Naive B cell (primary cell): ENCODE measurements around the gene SNN. TPM values are rescaled to one million over a fixed set of nuclear protein-coding genes. Genes with fewer than 3 reads are reported as not detected.

Source experiments
- ATAC-seq, 2 donors: fragments of 150-1000 bp; cut with Tn5 transposase; 2 replicates each; pipeline ENCODE4 v1.10.0; 2021; ENCODE audit warnings: low read depth in 2 of 2, mild to moderate bottlenecking in 2 of 2, moderate library complexity in 2 of 2
- DNase-seq: peaks from one replicate; pipeline ENCODE4 v3.0.0; 2022
- H3K27ac Mint-ChIP-seq, 6 donors: one replicate each; pipeline ENCODE4 v1.8.0; 2020 to 2022; ENCODE audit warnings: mild to moderate bottlenecking in 6 of 6, mixed read lengths in 6 of 6, moderate library complexity in 5 of 6, inconsistent platforms in 2 of 6
- H3K27me3 Mint-ChIP-seq, 3 donors: one replicate each; pipeline ENCODE4 v1.8.0; 2021 to 2022; ENCODE audit warnings: mixed read lengths in 3 of 3, mild to moderate bottlenecking in 1 of 3
- H3K36me3 Mint-ChIP-seq, 2 donors: one replicate each; pipeline ENCODE4 v1.8.0; 2020 to 2022; ENCODE audit warnings: mixed read lengths in 2 of 2, inconsistent platforms in 1 of 2, mild to moderate bottlenecking in 1 of 2
- H3K4me1 Mint-ChIP-seq, 3 donors: one replicate each; pipeline ENCODE4 v1.8.0; 2020 to 2022; ENCODE audit warnings: mixed read lengths in 3 of 3, inconsistent platforms in 1 of 3, mild to moderate bottlenecking in 1 of 3, moderate library complexity in 1 of 3
- H3K4me3 Mint-ChIP-seq, 8 donors: one replicate each; pipeline ENCODE4 v1.8.0; 2020 to 2022; ENCODE audit warnings: mild to moderate bottlenecking in 8 of 8, mixed read lengths in 8 of 8, moderate library complexity in 8 of 8, inconsistent platforms in 2 of 8
- H3K9me3 Mint-ChIP-seq, 7 donors: one replicate each; pipeline ENCODE4 v1.8.0; 2020 to 2022; ENCODE audit warnings: mixed read lengths in 7 of 7, mild to moderate bottlenecking in 5 of 7, inconsistent platforms in 2 of 7, moderate library complexity in 1 of 7
- polyA plus RNA-seq, 6 donors: library from polyadenylated mRNA; unstranded; fragments of 300-500 nt; fragmentation: Illumina TruSeq; gene quantifications; one replicate each; pipeline ENCODE4 v1.2.3, GENCODE V29; 2021; ENCODE audit warnings: low read depth in 6 of 6

The SNN gene
- polyA plus RNA-seq, 6 donors from 2014 or later = 53.0 to 82.7 (median 67.7) TPM

GRCh38 chr16:11712122-11712521 lies 43.9 kb downstream of the SNN start:
- Mint-ChIP-seq H3K36me3 (no peaks in the 10 kb centered on the region), H3K27ac (peak overlapping the region in 3 of 6 donors; percentile 57 to 87 (median 62))

GRCh38 chr16:11715246-11715947 lies 47.1 kb downstream of the SNN start:
- DNase-seq (no peak), ATAC-seq (no peak)
- H3K27me3 Mint-ChIP-seq = no peaks in the 10 kb centered on the region
- peaks cover 11 to 30% (median 16%) of the 10 kb centered on the region in 3 donors for H3K4me1 Mint-ChIP-seq
- peaks cover 8 to 9% of the 10 kb centered on the region in 2 donors for H3K36me3 Mint-ChIP-seq
- H3K27ac Mint-ChIP-seq = no peak overlapping the region
- no peak overlapping the region for H3K4me3 Mint-ChIP-seq
- H3K9me3 Mint-ChIP-seq = no peaks in the 10 kb centered on the region

More at GRCh38 chr16:11712122-11712521, 43.9 kb downstream of the SNN start:
- no peak for DNase-seq
- no peaks in the 10 kb centered on the region for H3K27me3 Mint-ChIP-seq
- ATAC-seq = no peak
- peaks cover 4 to 21% (median 20%) of the 10 kb centered on the region in 3 donors for H3K4me1 Mint-ChIP-seq
- H3K9me3 Mint-ChIP-seq = no peaks in the 10 kb centered on the region
- no peak overlapping the region for H3K4me3 Mint-ChIP-seq

- no peak overlapping the region for H3K4me3 Mint-ChIP-seq
- H3K27ac Mint-ChIP-seq = peak overlapping the region in 1 of 6 donors; percentile 47
- H3K36me3 Mint-ChIP-seq = peaks cover 8 to 9% of the 10 kb centered on the region in 2 donors
- no peaks in the 10 kb centered on the region for H3K27me3 Mint-ChIP-seq
- ATAC-seq (no peak), DNase-seq (no peak)
- H3K4me1 Mint-ChIP-seq = peaks cover 11 to 23% (median 14%) of the 10 kb centered on the region in 3 donors
- no peaks in the 10 kb centered on the region for H3K9me3 Mint-ChIP-seq
These were observed 48.1 kb downstream of the SNN start for GRCh38 chr16:11716336-11716735.

- Mint-ChIP-seq H3K4me1 (peaks cover 7 to 32% (median 14%) of the 10 kb centered on the region in 3 donors), H3K36me3 (peaks cover 12 to 17% of the 10 kb centered on the region in 2 donors), H3K27ac (peak overlapping the region in 4 of 6 donors; percentile 33 to 86 (median 62)), H3K27me3 (no peaks in the 10 kb centered on the region), H3K4me3 (peak overlapping the region in 2 of 8 donors; percentile 15 to 42), H3K9me3 (no peaks in the 10 kb centered on the region)
- no peak for DNase-seq
- ATAC-seq = no peak
These were observed 49.6 kb downstream of the SNN start for GRCh38 chr16:11717811-11718210.

- H3K9me3 Mint-ChIP-seq = no peaks in the 10 kb centered on the region
- peaks cover 11 to 32% (median 14%) of the 10 kb centered on the region in 3 donors for H3K4me1 Mint-ChIP-seq
- ATAC-seq (no peak), DNase-seq (no peak)
- H3K27me3 Mint-ChIP-seq = no peaks in the 10 kb centered on the region
- H3K36me3 Mint-ChIP-seq = peaks cover 12 to 17% of the 10 kb centered on the region in 2 donors
- H3K4me3 Mint-ChIP-seq = no peak overlapping the region
- no peak overlapping the region for H3K27ac Mint-ChIP-seq
These were observed 50.9 kb downstream of the SNN start for GRCh38 chr16:11719171-11719570.

GRCh38 chr16:11719762-11720161 lies 51.5 kb downstream of the SNN start:
- ATAC-seq = no peak
- Mint-ChIP-seq H3K36me3 (peaks cover 12 to 17% of the 10 kb centered on the region in 2 donors), H3K27me3 (no peaks in the 10 kb centered on the region), H3K4me3 (no peak overlapping the region), H3K4me1 (peaks cover 8 to 26% (median 11%) of the 10 kb centered on the region in 3 donors), H3K27ac (peak overlapping the region in 1 of 6 donors; percentile 16), H3K9me3 (no peaks in the 10 kb centered on the region)
- DNase-seq = no peak

GRCh38 chr16:11721781-11722467 lies 53.7 kb downstream of the SNN start:
- Mint-ChIP-seq H3K36me3 (peaks cover 12 to 17% of the 10 kb centered on the region in 2 donors), H3K27ac (peak overlapping the region in 4 of 6 donors; percentile 1 to 78 (median 23)), H3K4me3 (peak overlapping the region in 1 of 8 donors; percentile 10), H3K9me3 (no peaks in the 10 kb centered on the region), H3K27me3 (no peaks in the 10 kb centered on the region), H3K4me1 (peaks cover 6 to 24% (median 11%) of the 10 kb centered on the region in 3 donors)
- DNase-seq (no peak), ATAC-seq (no peak)

- no peak overlapping the region for H3K4me3 Mint-ChIP-seq
- no peak for DNase-seq
- H3K27me3 Mint-ChIP-seq = no peaks in the 10 kb centered on the region
- peak overlapping the region in 2 of 6 donors; percentile 3 to 78 for H3K27ac Mint-ChIP-seq
- no peak for ATAC-seq
- H3K36me3 Mint-ChIP-seq = peaks cover 12 to 17% of the 10 kb centered on the region in 2 donors
- H3K9me3 Mint-ChIP-seq = no peaks in the 10 kb centered on the region
- peaks cover 6 to 24% (median 11%) of the 10 kb centered on the region in 3 donors for H3K4me1 Mint-ChIP-seq
These were observed 54.2 kb downstream of the SNN start for GRCh38 chr16:11722468-11722808.

GRCh38 chr16:11725457-11725856 lies 57.2 kb downstream of the SNN start:
- H3K9me3 Mint-ChIP-seq = no peaks in the 10 kb centered on the region
- H3K4me1 Mint-ChIP-seq = peaks cover 0 to 9% (median 4%) of the 10 kb centered on the region in 3 donors
- no peak for ATAC-seq
- H3K4me3 Mint-ChIP-seq = peak overlapping the region in 1 of 8 donors; percentile 52
- DNase-seq = no peak
- H3K27me3 Mint-ChIP-seq = no peaks in the 10 kb centered on the region
- no peak overlapping the region for H3K27ac Mint-ChIP-seq
- peaks cover 5 to 8% of the 10 kb centered on the region in 2 donors for H3K36me3 Mint-ChIP-seq

GRCh38 chr16:11726008-11726407 lies 57.8 kb downstream of the SNN start:
- Mint-ChIP-seq H3K4me3 (no peak overlapping the region), H3K27ac (no peak overlapping the region), H3K4me1 (peaks cover 0 to 9% (median 4%) of the 10 kb centered on the region in 3 donors), H3K27me3 (no peaks in the 10 kb centered on the region), H3K36me3 (peaks cover 5 to 8% of the 10 kb centered on the region in 2 donors), H3K9me3 (no peaks in the 10 kb centered on the region)
- DNase-seq (no peak), ATAC-seq (no peak)

- no peak overlapping the region for H3K4me3 Mint-ChIP-seq
These were observed 59.7 kb downstream of the SNN start for GRCh38 chr16:11727796-11728543.

More at GRCh38 chr16:11727796-11728543, 59.7 kb downstream of the SNN start:
- peaks cover 0 to 6% of the 10 kb centered on the region in 2 donors for H3K36me3 Mint-ChIP-seq
- H3K27me3 Mint-ChIP-seq = no peaks in the 10 kb centered on the region
- no peaks in the 10 kb centered on the region for H3K9me3 Mint-ChIP-seq
- peaks cover 0 to 4% (median 0%) of the 10 kb centered on the region in 3 donors for H3K4me1 Mint-ChIP-seq
- DNase-seq (no peak), ATAC-seq (no peak)
- peak overlapping the region in 1 of 6 donors; percentile 21 for H3K27ac Mint-ChIP-seq
